CD8-positive, alpha-beta memory T cell (primary cell): ENCODE results near the gene NKX2-4. TPM values are rescaled to one million over a fixed set of nuclear protein-coding genes. Genes with fewer than 3 reads are reported as not detected.
A peak's percentile ranks its signal among the peaks of the same experiment; 100 is the strongest.
"Not testable (repeated sequence)": the region's sequence is repeated elsewhere in the genome, so short reads cannot be mapped to it uniquely, and the experiment has no call there.

Experiments used
- CTCF ChIA-PET: fragments of 350-600 bp; sonication (Branson Sonifier 250); formaldehyde crosslinking; loops from one replicate; lab custom pipeline; 2021; ENCODE audit warnings: antibody characterized with exemption; lab: Charles Lee
- POLR2A ChIA-PET: fragments of 350-600 bp; sonication (Branson Sonifier 250); formaldehyde crosslinking; loops from one replicate; lab custom pipeline; 2021; ENCODE audit warnings: antibody characterized with exemption; lab: Charles Lee
- DNase-seq, 5 donors: peaks; one replicate each; pipeline versions ENCODE4 v3.0.0 to v3.0.0-alpha.2; 2020 to 2022; ENCODE audit warnings: mixed read lengths in 1 of 5
- H3K27ac ChIP-seq: one replicate; pipeline ENCODE4 v1.7.0; 2013; ENCODE audit warnings: low read depth, mild to moderate bottlenecking, low read length, moderate library complexity
- H3K27me3 ChIP-seq: 2 replicates; pipeline ENCODE4 v1.7.0; 2013; ENCODE audit warnings: low read length, mild to moderate bottlenecking; ENCODE audit not compliant: insufficient read depth, poor library complexity, severe bottlenecking
- H3K36me3 ChIP-seq: 2 replicates; pipeline ENCODE4 v1.7.0; 2013; ENCODE audit warnings: mild to moderate bottlenecking, low read length, moderate library complexity; ENCODE audit not compliant: insufficient read depth
- H3K4me1 ChIP-seq: 2 replicates; pipeline ENCODE4 v1.7.0; 2013; ENCODE audit warnings: mild to moderate bottlenecking, low read length, moderate library complexity; ENCODE audit not compliant: insufficient read depth
- H3K4me3 ChIP-seq: 2 replicates; pipeline ENCODE4 v1.7.0; 2013; ENCODE audit warnings: mild to moderate bottlenecking, low read length
- H3K9me3 ChIP-seq: 2 replicates; pipeline ENCODE4 v1.7.0; 2013; ENCODE audit warnings: mild to moderate bottlenecking, low read length
- H3K27ac Mint-ChIP-seq, 8 donors: one replicate each; pipeline ENCODE4 v1.8.0; 2020 to 2021; ENCODE audit warnings: mixed read lengths in 8 of 8, mild to moderate bottlenecking in 6 of 8, inconsistent platforms in 3 of 8, moderate library complexity in 3 of 8
- H3K27me3 Mint-ChIP-seq, 2 donors: one replicate each; pipeline ENCODE4 v1.8.0; 2020 to 2021; ENCODE audit warnings: mixed read lengths in 2 of 2, mild to moderate bottlenecking in 1 of 2, moderate library complexity in 1 of 2
- H3K36me3 Mint-ChIP-seq, 3 donors: one replicate each; pipeline ENCODE4 v1.8.0; 2020 to 2021; ENCODE audit warnings: mixed read lengths in 3 of 3, inconsistent platforms in 1 of 3, mild to moderate bottlenecking in 1 of 3
- H3K4me1 Mint-ChIP-seq, 3 donors: one replicate each; pipeline ENCODE4 v1.8.0; 2020 to 2021; ENCODE audit warnings: mixed read lengths in 3 of 3, inconsistent platforms in 1 of 3, mild to moderate bottlenecking in 1 of 3
- H3K4me3 Mint-ChIP-seq, 7 donors: one replicate each; pipeline ENCODE4 v1.8.0; 2020 to 2021; ENCODE audit warnings: mixed read lengths in 7 of 7, mild to moderate bottlenecking in 6 of 7, moderate library complexity in 4 of 7, inconsistent platforms in 2 of 7
- H3K9me3 Mint-ChIP-seq, 5 donors: one replicate each; pipeline ENCODE4 v1.8.0; 2020 to 2022; ENCODE audit warnings: mixed read lengths in 5 of 5, mild to moderate bottlenecking in 3 of 5, moderate library complexity in 2 of 5, inconsistent platforms in 1 of 5
- polyA plus RNA-seq: library from polyadenylated mRNA; unstranded; fragments of 300-500 nt; fragmentation: Illumina TruSeq; gene quantifications from one replicate; pipeline ENCODE4 v1.2.3, GENCODE V29; 2021
- total RNA-seq, 2 experiments: library from RNA; stranded (reverse); gene quantifications; one replicate each; pipeline ENCODE4 v1.2.3, GENCODE V29; 2021

Gene NKX2-4
- total and polyA plus RNA-seq, 3 experiments from 2014 or later: not detected

DNA sequence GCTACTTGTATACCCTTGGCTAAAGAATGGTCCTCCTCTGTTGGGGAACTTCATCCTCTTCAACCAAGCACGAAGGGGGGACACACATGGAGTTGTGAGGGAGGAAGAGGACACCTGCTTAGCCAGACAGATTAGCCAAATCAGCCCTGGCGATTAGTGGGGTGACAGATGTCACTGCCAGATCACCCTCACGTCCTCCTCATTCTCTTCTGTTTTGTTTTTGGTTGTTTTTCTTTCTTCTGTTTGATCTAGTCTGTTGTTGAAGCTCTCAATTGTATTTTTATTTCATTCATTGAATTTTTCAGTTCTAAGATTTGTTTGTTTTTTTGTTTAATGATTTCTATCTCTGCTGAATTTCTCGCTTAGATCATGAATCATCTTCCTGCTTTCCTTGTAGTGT lies 27.5 kb upstream of the NKX2-4 start:
- H3K27ac Mint-ChIP-seq: no peak overlapping the region
- Histone ChIP-seq H3K4me1 (no peaks in the 10 kb centered on the region), H3K27ac (no peak overlapping the region), H3K4me3 (no peak overlapping the region), H3K9me3 (no peaks in the 10 kb centered on the region), H3K36me3 (no peaks in the 10 kb centered on the region), H3K27me3 (no peaks in the 10 kb centered on the region)
- no peaks in the 10 kb centered on the region for H3K4me1 Mint-ChIP-seq
- ChIA-PET POLR2A (no interaction called here), CTCF (no interaction called here)
- no peak overlapping the region for H3K4me3 Mint-ChIP-seq
- no peak for DNase-seq
- peaks cover 0 to 42% (median 0%) of the 10 kb centered on the region in 3 donors for H3K36me3 Mint-ChIP-seq
- H3K9me3 Mint-ChIP-seq: peaks cover 43 to 62% (median 48%) of the 10 kb centered on the region in 5 donors
- H3K27me3 Mint-ChIP-seq: peaks cover 1 to 23% of the 10 kb centered on the region in 2 donors

DNA sequence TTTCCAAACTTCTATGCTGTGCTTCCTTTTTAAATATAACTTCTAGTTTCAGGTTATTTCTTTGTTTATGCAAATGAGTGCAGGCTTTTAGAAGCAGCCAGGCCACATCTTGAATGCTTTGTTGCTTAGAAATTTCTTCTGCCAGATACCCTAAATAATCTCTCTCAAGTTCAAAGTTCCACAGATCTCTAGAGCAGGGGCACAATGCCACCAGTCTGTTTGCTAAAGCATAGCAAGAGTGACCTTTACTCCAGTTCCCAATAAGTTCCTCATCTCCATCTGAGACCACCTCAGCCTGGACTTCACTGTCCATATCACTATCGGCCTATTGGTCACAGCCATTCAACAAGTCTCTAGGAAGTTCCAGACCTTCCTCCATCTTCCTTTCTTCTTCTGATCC lies 26.4 kb upstream of the NKX2-4 start:
- H3K4me3 ChIP-seq, H3K4me1 ChIP-seq, H3K27ac Mint-ChIP-seq, H3K27ac ChIP-seq, DNase-seq, H3K9me3 ChIP-seq, CTCF ChIA-PET, H3K27me3 ChIP-seq, H3K36me3 ChIP-seq, POLR2A ChIA-PET, H3K4me3 Mint-ChIP-seq, H3K4me1 Mint-ChIP-seq: not testable (repeated sequence)
- H3K36me3 Mint-ChIP-seq: peaks cover 0 to 46% (median 0%) of the 10 kb centered on the region in 3 donors
- H3K9me3 Mint-ChIP-seq: peaks cover 46 to 70% (median 52%) of the 10 kb centered on the region in 5 donors
- H3K27me3 Mint-ChIP-seq: peaks cover 1 to 15% of the 10 kb centered on the region in 2 donors

DNA sequence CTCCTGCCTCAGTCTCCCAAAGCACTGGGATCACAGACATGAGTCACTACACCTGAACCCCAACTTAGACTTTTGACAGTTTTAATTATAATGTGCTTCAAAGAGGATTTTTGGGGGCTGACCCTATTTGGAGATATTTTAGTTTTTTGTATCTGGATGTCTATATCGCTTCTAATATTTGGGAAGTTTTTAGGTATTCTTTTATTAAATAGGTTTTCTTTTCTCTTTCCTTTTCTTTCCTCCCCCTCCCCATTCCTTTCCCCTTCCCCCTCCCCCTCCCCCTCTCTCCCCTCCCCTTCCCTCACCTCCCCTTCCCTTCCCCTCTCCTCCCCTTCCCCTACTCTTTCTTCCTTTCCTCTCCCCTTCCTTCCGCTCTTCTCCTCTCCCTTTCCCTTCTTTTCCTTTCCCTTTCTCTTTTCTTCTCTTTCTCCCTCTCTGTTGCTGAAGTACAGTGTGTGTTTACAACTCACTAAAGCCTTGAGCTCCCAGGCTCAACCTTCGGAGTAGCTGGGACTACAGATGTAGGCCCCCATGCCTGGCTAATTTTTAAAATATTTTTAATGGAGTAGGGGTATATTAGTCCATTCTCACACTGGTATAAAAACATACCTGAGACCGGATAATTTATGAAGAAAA lies 24.4 kb upstream of the NKX2-4 start:
- Mint-ChIP-seq H3K27ac (no peak overlapping the region), H3K36me3 (peaks cover 0 to 58% (median 0%) of the 10 kb centered on the region in 3 donors), H3K4me3 (no peak overlapping the region), H3K4me1 (no peaks in the 10 kb centered on the region), H3K9me3 (peaks cover 49 to 86% (median 64%) of the 10 kb centered on the region in 5 donors), H3K27me3 (peaks cover 4 to 8% of the 10 kb centered on the region in 2 donors)
- ChIA-PET POLR2A (no interaction called here), CTCF (no interaction called here)
- Histone ChIP-seq H3K27ac (no peak overlapping the region), H3K4me3 (no peak overlapping the region), H3K9me3 (no peaks in the 10 kb centered on the region), H3K4me1 (no peaks in the 10 kb centered on the region), H3K36me3 (no peaks in the 10 kb centered on the region), H3K27me3 (no peaks in the 10 kb centered on the region)
- DNase-seq: no peak

DNA sequence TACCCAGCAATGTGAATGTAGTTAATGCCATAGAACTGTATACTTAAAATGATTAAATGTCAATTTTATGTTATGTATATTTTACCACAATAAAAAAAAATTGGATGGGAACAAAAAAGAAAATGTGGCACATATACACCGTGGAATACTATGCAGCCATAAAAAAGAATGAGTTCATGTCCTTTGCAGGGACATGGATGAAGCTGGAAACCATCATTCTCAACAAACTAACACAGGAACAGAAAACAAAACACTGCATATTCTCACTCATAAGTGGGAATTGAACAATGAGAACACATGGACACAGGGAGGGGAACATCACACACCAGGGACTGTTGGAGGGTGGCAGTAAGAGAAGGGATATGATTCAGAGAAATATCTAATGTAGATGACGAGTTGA lies 21.8 kb upstream of the NKX2-4 start:
- H3K27me3 Mint-ChIP-seq: peaks cover 14 to 31% of the 10 kb centered on the region in 2 donors
- H3K4me1 ChIP-seq, H3K36me3 ChIP-seq, H3K4me3 ChIP-seq, POLR2A ChIA-PET, H3K27ac ChIP-seq, CTCF ChIA-PET, H3K27me3 ChIP-seq, H3K4me3 Mint-ChIP-seq, DNase-seq, H3K27ac Mint-ChIP-seq, H3K9me3 ChIP-seq: not testable (repeated sequence)
- H3K36me3 Mint-ChIP-seq: peaks cover 0 to 56% (median 5%) of the 10 kb centered on the region in 3 donors
- H3K9me3 Mint-ChIP-seq: peaks cover 36 to 79% (median 55%) of the 10 kb centered on the region in 5 donors
- H3K4me1 Mint-ChIP-seq: peaks cover 6 to 15% (median 14%) of the 10 kb centered on the region in 3 donors

DNA sequence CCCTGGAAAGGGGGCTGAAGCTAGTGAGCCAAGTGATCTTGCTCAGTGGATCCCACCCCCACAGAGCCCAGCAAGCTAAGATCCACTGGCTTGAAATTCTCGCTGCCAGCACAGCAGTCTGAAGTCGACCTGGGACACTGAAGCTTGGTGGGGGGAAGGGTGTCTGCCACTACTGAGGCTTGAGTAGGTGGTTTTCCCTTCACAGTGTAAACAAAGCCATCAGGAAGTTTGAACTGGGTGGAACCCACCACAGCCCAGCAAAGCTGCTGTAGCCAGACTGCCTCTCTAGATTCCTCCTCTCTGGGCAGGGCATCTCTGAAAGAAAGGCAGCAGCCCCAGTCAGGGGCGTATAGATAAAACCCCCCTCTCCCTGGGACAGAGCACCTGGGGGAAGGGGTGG lies 16.7 kb upstream of the NKX2-4 start:
- H3K27ac ChIP-seq, H3K27me3 ChIP-seq, H3K4me3 ChIP-seq, CTCF ChIA-PET, H3K36me3 ChIP-seq, H3K4me1 ChIP-seq, H3K9me3 ChIP-seq: not testable (repeated sequence)
- H3K27me3 Mint-ChIP-seq: peaks cover 38 to 55% of the 10 kb centered on the region in 2 donors
- H3K4me3 Mint-ChIP-seq: peak overlapping the region in 4 of 7 donors; percentile 25 to 46 (median 38)
- POLR2A ChIA-PET: interaction anchor here (0.6 kb wide), 1 partner anchor 17 kb away, joined by 3 read pairs; no protein-coding TSS in a partner anchor
- H3K4me1 Mint-ChIP-seq: peaks cover 14 to 28% (median 25%) of the 10 kb centered on the region in 3 donors
- H3K36me3 Mint-ChIP-seq: peaks cover 3 to 39% (median 5%) of the 10 kb centered on the region in 3 donors
- peak overlapping the region in 1 of 8 donors; percentile 39 for H3K27ac Mint-ChIP-seq
- peaks cover 23 to 56% (median 37%) of the 10 kb centered on the region in 5 donors for H3K9me3 Mint-ChIP-seq
- DNase-seq: peak in 1 of 5 donors; percentile 10

DNA sequence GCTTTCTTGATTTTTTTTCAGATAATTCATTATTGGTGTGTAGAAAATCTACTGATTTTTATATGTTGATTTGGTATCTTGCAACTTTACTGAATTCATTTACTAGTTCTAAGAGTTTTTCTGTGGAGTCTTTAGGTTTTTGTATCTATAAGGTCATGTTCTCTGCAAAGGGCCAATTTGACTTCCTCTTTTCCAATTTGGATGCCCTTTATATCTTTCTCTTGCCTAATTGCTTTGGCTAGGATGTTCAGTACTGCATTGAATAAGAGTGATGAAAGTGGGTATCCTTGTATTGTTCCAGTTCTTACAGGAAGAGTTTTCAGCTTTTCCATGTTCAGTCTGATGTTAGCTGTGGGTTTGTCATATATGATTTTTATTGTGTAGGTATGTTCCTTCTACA lies 14.4 kb upstream of the NKX2-4 start:
- no peaks in the 10 kb centered on the region for H3K9me3 ChIP-seq
- H3K27me3 ChIP-seq: no peaks in the 10 kb centered on the region
- peaks cover 17 to 44% (median 23%) of the 10 kb centered on the region in 5 donors for H3K9me3 Mint-ChIP-seq
- no peak overlapping the region for H3K27ac ChIP-seq
- no peak for DNase-seq
- no peak overlapping the region for H3K27ac Mint-ChIP-seq
- peaks cover 14 to 28% (median 25%) of the 10 kb centered on the region in 3 donors for H3K4me1 Mint-ChIP-seq
- H3K27me3 Mint-ChIP-seq: peaks cover 43 to 65% of the 10 kb centered on the region in 2 donors
- H3K4me3 Mint-ChIP-seq: no peak overlapping the region
- H3K36me3 ChIP-seq: no peaks in the 10 kb centered on the region
- ChIA-PET CTCF (no interaction called here), POLR2A (no interaction called here)
- no peak overlapping the region for H3K4me3 ChIP-seq
- H3K4me1 ChIP-seq: peaks cover 6% of the 10 kb centered on the region
- H3K36me3 Mint-ChIP-seq: peaks cover 5 to 27% (median 5%) of the 10 kb centered on the region in 3 donors

DNA sequence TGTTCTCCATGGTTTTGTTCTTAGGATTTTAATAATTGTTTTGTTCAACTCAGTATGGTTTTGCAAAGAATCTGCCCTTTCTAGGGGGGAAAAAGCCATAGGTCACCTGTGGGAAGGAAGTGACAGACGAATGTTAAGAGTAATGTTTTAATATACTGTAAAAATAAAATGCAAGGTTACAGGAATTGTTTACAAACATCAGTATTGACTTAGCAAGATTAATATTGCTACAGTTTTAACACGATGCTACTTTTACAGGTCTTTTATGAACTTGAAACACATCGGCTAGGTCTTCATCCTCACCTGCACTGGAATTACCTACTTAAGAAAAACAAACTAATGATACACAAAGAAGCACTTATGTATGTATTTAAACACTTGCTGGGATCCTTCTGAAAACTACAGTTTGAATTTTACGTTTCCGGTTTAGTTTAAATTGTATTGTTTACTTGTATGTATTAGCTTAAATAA lies 1.7 kb upstream of the NKX2-4 start:
- no peak for DNase-seq
- Histone ChIP-seq H3K27ac (no peak overlapping the region), H3K27me3 (peaks cover 54% of the 10 kb centered on the region), H3K4me1 (peaks cover 10% of the 10 kb centered on the region), H3K9me3 (no peaks in the 10 kb centered on the region), H3K36me3 (no peaks in the 10 kb centered on the region), H3K4me3 (no peak overlapping the region)
- ChIA-PET CTCF (no interaction called here), POLR2A (no interaction called here)
- Mint-ChIP-seq H3K27ac (peak overlapping the region in 1 of 8 donors; percentile 17), H3K4me1 (peaks cover 8 to 11% (median 11%) of the 10 kb centered on the region in 3 donors), H3K36me3 (peaks cover 0 to 3% (median 0%) of the 10 kb centered on the region in 3 donors), H3K27me3 (peaks cover 59 to 73% of the 10 kb centered on the region in 2 donors), H3K9me3 (peaks cover 16 to 29% (median 23%) of the 10 kb centered on the region in 5 donors), H3K4me3 (no peak overlapping the region)
